Ovary (tissue), 9 donors: Measurements from ENCODE around the gene TMEM30B. TPM values are rescaled to one million over a fixed set of nuclear protein-coding genes. Genes with fewer than 3 reads are reported as not detected.

Experiments used
- DNase-seq, 5 donors: peaks; one replicate each; pipeline ENCODE4 v3.0.0-alpha.2; 2019 to 2020
- H3K27ac ChIP-seq, 2 donors: fragments of 200-600 bp; one replicate each; pipeline versions ENCODE4 v1.5.1 to v1.8.0; 2019 to 2022
- H3K27me3 ChIP-seq: fragments of 200-600 bp; one replicate; pipeline ENCODE4 v1.8.0; 2022
- H3K36me3 ChIP-seq: fragments of 200-600 bp; sonication (generic); one replicate; pipeline ENCODE4 v1.5.1; 2019
- H3K4me1 ChIP-seq: one replicate; pipeline ENCODE4 v1.8.1; 2013; ENCODE audit warnings: mild to moderate bottlenecking, moderate library complexity; ENCODE audit not compliant: insufficient read depth
- H3K4me3 ChIP-seq: fragments of 200-600 bp; sonication (generic); one replicate; pipeline ENCODE4 v1.5.1; 2017
- H3K9me3 ChIP-seq, 2 donors: fragments of 200-600 bp in 1 of 2; sonication (generic) in 1 of 2; one replicate each; pipeline versions ENCODE4 v1.5.1 to v1.8.1; 2013 to 2019; ENCODE audit warnings: mild to moderate bottlenecking in 1 of 2, moderate library complexity in 1 of 2
- CTCF ChIP-seq, 3 donors: fragments of 450-650 bp in 2 of 3; fragments of 200-600 bp in 1 of 3; IDR thresholded peaks; one replicate each; pipeline versions ENCODE4 v1.5.1 to v1.8.0; 2016 to 2022; ENCODE audit warnings: antibody characterized with exemption in 3 of 3, mild to moderate bottlenecking in 1 of 3
- EP300 ChIP-seq: sonication (generic); formaldehyde crosslinking; IDR thresholded peaks from one replicate; pipeline ENCODE4 v1.6.1; 2017; ENCODE audit warnings: antibody characterized with exemption
- POLR2A ChIP-seq: fragments of 450-650 bp; IDR thresholded peaks from one replicate; pipeline ENCODE4 v1.6.1; 2017; ENCODE audit warnings: antibody characterized with exemption, mild to moderate bottlenecking, moderate library complexity
- WGBS, 3 donors: extraction: QIAGEN DNeasy Blood & Tissue Kit in 1 of 3; methylation state at CpG; one replicate each; pipeline versions ENCODE4 v1.1.5 to v1.1.7; 2013 to 2017; 5-methylcytosine and 5-hydroxymethylcytosine counted together
- intact Hi-C, 4 donors: fragments of 100-400 bp; cut with DNase I; formaldehyde crosslinking; loops; one replicate each; pipeline versions ENCODE4 v1.11.0 to v1.15.1; 2022 to 2023
- polyA plus RNA-seq, 2 donors: library from polyadenylated mRNA; stranded (reverse); fragments of 200-250 nt in 1 of 2; fragments of 350-450 nt in 1 of 2; fragmentation: Illumina TruSeq in 1 of 2; extraction: RNeasy Lipid Tissue Mini Kit (QIAGEN cat#74804) in 1 of 2; gene quantifications; one replicate each; pipeline ENCODE4 v1.2.3, GENCODE V29; 2013 to 2014
- total RNA-seq, 7 donors: library from RNA; depleted of rRNA in 2 of 7; stranded (reverse); fragments of >200 nt in 2 of 7; fragmentation: NEBNext Ultra II Directional in 3 of 7; extraction: Animal tissue kit (Norgen Biotek cat#: 25700) in 3 of 7; gene quantifications; one replicate each; pipeline versions ENCODE4 v1.1.0 to v1.2.4, GENCODE V29; 2016 to 2023
- donor health status: DM: no; HTN: no; CAD: no; lungs with moderate emphysema.
- donor health status: DM: no; HTN: no; CAD: no.
- donor health status: Bipolar disorder and iron deficiency.
- donor health status: DM: yes; HTN: yes; CAD: no.
- donor health status: DM: no; HTN: no; CAD: no.
- donor health status: DM: yes; HTN: yes; CAD: no.

Gene TMEM30B
- total and polyA plus RNA-seq, 9 donors, result 1.2 to 35.3 (median 3.5) TPM

- no peaks in the 10 kb centered on the region for H3K9me3 ChIP-seq
- TF ChIP-seq EP300 (peak; percentile 81), CTCF (IDR thresholded peaks at IDR 0.05) (no peak)
- H3K36me3 ChIP-seq, result no peaks in the 10 kb centered on the region
- intact Hi-C loops, result no loop called here
- H3K27ac ChIP-seq, result no peak overlapping the region
- H3K4me3 ChIP-seq, result no peak overlapping the region
- DNase-seq, result peak; percentile 32 to 81 (median 53)
- no peaks in the 10 kb centered on the region for H3K27me3 ChIP-seq
- no peaks in the 10 kb centered on the region for H3K4me1 ChIP-seq
- WGBS, 3 donors, result 21 to 28% (median 23%) methylated on average over 4 of the region's 4 CpGs
Observed at GRCh38 chr14:61326847-61327246, 45.7 kb upstream of the TMEM30B start.

- Histone ChIP-seq H3K27me3 (no peaks in the 10 kb centered on the region), H3K27ac (no peak overlapping the region), H3K4me1 (peaks cover under 1% of the 10 kb centered on the region), H3K4me3 (no peak overlapping the region), H3K9me3 (no peaks in the 10 kb centered on the region), H3K36me3 (no peaks in the 10 kb centered on the region)
- no peak for TF ChIP-seq EP300
- no peak for TF ChIP-seq CTCF (IDR thresholded peaks at IDR 0.05)
- no peak for TF ChIP-seq POLR2A
- intact Hi-C loops, result no loop called here
- 93 to 100% (median 95%) methylated on average over 1 of the region's 1 CpG for WGBS, 3 donors
- DNase-seq, result no peak
Observed at GRCh38 chr14:61326146-61326545, 45.0 kb upstream of the TMEM30B start.

- H3K36me3 ChIP-seq, result no peaks in the 10 kb centered on the region
- TF ChIP-seq CTCF (IDR thresholded peaks at IDR 0.05) (no peak), EP300 (no peak)
- WGBS, 3 donors, result 88 to 100% (median 92%) methylated on average over 1 of the region's 1 CpG
- no peaks in the 10 kb centered on the region for H3K27me3 ChIP-seq
- no peaks in the 10 kb centered on the region for H3K9me3 ChIP-seq
- intact Hi-C loops, result no loop called here
- H3K4me3 ChIP-seq, result no peak overlapping the region
- DNase-seq, result no peak
- peaks cover 2% of the 10 kb centered on the region for H3K4me1 ChIP-seq
- H3K27ac ChIP-seq, result no peak overlapping the region
Observed at GRCh38 chr14:61325166-61325565, 44.0 kb upstream of the TMEM30B start.

GRCh38 chr14:61323970-61324369, 42.8 kb upstream of the TMEM30B start:
- WGBS, 3 donors, result 67 to 72% (median 69%) methylated on average over 6 of the region's 6 CpGs
- H3K4me1 ChIP-seq, result peaks cover 2% of the 10 kb centered on the region
- no peaks in the 10 kb centered on the region for H3K36me3 ChIP-seq
- no peaks in the 10 kb centered on the region for H3K27me3 ChIP-seq
- H3K4me3 ChIP-seq, result no peak overlapping the region
- no peak for TF ChIP-seq CTCF (IDR thresholded peaks at IDR 0.05)
- TF ChIP-seq EP300, result no peak
- no peak for TF ChIP-seq POLR2A
- no peak overlapping the region for H3K27ac ChIP-seq
- no peak for DNase-seq
- H3K9me3 ChIP-seq, result no peaks in the 10 kb centered on the region
- intact Hi-C loops, result no loop called here
